Neutrophil (primary cell): Measurements from ENCODE around the gene EXOC6B.

Experiments
- H3K27ac ChIP-seq: fragments of 200-600 bp; sonication (generic); 2 replicates; pipeline ENCODE4 v1.5.1; 2016; ENCODE audit warnings: mild to moderate bottlenecking, moderate library complexity
- H3K27me3 ChIP-seq: fragments of 200-600 bp; sonication (generic); 2 replicates; pipeline ENCODE4 v1.6.0; 2016; ENCODE audit warnings: mild to moderate bottlenecking
- H3K36me3 ChIP-seq: fragments of 200-600 bp; sonication (generic); 2 replicates; pipeline ENCODE4 v1.5.1; 2017
- H3K4me1 ChIP-seq, 2 experiments: fragments of 200-600 bp in 1 of 2; sonication (generic) in 1 of 2; 1 replicate in 1 of 2; 2 replicates in 1 of 2; pipeline versions ENCODE4 v1.5.1 to v1.6.1; 2013 to 2016; ENCODE audit warnings: low read depth in 1 of 2, low read length in 1 of 2, mild to moderate bottlenecking in 1 of 2, moderate library complexity in 1 of 2; ENCODE audit not compliant: control insufficient read depth in 1 of 2, insufficient read depth in 1 of 2
- H3K4me3 ChIP-seq, 2 experiments: fragments of 200-600 bp in 1 of 2; sonication (generic) in 1 of 2; 1 replicate in 1 of 2; 2 replicates in 1 of 2; pipeline ENCODE4 v1.5.1; 2013 to 2016; ENCODE audit warnings: low read depth in 1 of 2, low read length in 1 of 2, mild to moderate bottlenecking in 1 of 2, moderate library complexity in 1 of 2
- H3K9me3 ChIP-seq: fragments of 200-600 bp; sonication (generic); 2 replicates; pipeline ENCODE4 v1.5.1; 2016
- TF ChIP-seq, protein P1 (sequence below): fragments of 200-600 bp; sonication (generic); IDR thresholded peaks from 2 replicates; pipeline ENCODE4 v1.5.1; 2016; ENCODE audit warnings: antibody characterized with exemption

Gene EXOC6B

DNA sequence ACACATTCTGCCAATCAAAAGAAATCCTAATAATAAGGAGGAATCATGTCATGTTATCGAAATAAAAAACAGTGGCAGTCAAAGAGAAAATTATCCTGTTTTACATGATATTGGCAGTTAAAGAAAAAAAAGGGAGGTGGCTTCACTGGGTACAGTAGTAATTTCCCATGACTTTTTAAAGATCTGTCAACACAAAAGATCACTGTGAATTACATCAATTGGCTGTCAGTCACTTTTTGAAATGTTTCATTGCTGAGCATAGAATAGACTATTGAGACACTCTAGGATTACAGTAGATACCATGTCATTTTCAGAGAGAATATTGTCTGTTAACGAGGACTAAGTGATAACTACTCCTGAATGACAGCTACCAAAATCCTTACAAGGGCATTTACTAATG lies 342.5 kb downstream of the EXOC6B start:
- Histone ChIP-seq H3K27me3 (no peaks in the 10 kb centered on the region), H3K4me1 (no peaks in the 10 kb centered on the region), H3K4me3 (no peak overlapping the region), H3K36me3 (no peaks in the 10 kb centered on the region), H3K9me3 (no peaks in the 10 kb centered on the region), H3K27ac (no peak overlapping the region)
- TF ChIP-seq, protein P1, sequence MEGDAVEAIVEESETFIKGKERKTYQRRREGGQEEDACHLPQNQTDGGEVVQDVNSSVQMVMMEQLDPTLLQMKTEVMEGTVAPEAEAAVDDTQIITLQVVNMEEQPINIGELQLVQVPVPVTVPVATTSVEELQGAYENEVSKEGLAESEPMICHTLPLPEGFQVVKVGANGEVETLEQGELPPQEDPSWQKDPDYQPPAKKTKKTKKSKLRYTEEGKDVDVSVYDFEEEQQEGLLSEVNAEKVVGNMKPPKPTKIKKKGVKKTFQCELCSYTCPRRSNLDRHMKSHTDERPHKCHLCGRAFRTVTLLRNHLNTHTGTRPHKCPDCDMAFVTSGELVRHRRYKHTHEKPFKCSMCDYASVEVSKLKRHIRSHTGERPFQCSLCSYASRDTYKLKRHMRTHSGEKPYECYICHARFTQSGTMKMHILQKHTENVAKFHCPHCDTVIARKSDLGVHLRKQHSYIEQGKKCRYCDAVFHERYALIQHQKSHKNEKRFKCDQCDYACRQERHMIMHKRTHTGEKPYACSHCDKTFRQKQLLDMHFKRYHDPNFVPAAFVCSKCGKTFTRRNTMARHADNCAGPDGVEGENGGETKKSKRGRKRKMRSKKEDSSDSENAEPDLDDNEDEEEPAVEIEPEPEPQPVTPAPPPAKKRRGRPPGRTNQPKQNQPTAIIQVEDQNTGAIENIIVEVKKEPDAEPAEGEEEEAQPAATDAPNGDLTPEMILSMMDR, result no peak

- Histone ChIP-seq H3K27me3 (no peaks in the 10 kb centered on the region), H3K4me3 (no peak overlapping the region), H3K9me3 (no peaks in the 10 kb centered on the region), H3K4me1 (no peaks in the 10 kb centered on the region), H3K27ac (no peak overlapping the region), H3K36me3 (no peaks in the 10 kb centered on the region)
- TF ChIP-seq, protein P1, result no peak
Measured at GRCh38 chr2:72475246-72475645, 350.6 kb downstream of the EXOC6B start.

- H3K27me3 ChIP-seq, result no peaks in the 10 kb centered on the region
- peaks cover 3% of the 10 kb centered on the region for H3K9me3 ChIP-seq
- no peak overlapping the region for H3K27ac ChIP-seq
- no peaks in the 10 kb centered on the region for H3K36me3 ChIP-seq
- TF ChIP-seq, protein P1, result no peak
- no peak overlapping the region for H3K4me3 ChIP-seq
- H3K4me1 ChIP-seq, result no peaks in the 10 kb centered on the region
Measured at GRCh38 chr2:72457801-72458516, 367.9 kb downstream of the EXOC6B start.

DNA sequence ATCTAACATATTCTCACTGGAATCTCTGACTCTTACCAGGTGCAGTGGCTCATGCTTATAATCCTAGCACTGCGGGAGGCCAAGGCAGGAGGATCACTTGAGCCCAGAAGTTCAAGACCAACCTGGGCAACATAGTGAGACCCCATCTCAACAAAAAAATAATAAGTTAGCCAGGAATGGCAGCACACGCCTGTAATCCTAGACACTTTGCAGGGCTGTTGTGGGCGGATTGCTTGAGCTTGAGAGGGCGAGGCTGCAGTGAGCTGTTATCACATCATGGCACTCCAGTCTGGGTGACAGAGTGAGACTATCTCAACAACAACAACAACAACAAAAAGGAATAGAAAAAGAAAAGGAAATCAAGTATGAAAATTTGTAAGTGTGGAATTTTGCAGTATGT lies 371.6 kb downstream of the EXOC6B start:
- no peak overlapping the region for H3K4me3 ChIP-seq
- no peaks in the 10 kb centered on the region for H3K4me1 ChIP-seq
- H3K9me3 ChIP-seq, result peaks cover 3% of the 10 kb centered on the region
- H3K27ac ChIP-seq, result no peak overlapping the region
- no peaks in the 10 kb centered on the region for H3K36me3 ChIP-seq
- H3K27me3 ChIP-seq, result no peaks in the 10 kb centered on the region
- TF ChIP-seq, protein P1, result no peak

GRCh38 chr2:72442270-72442669 lies 383.6 kb downstream of the EXOC6B start:
- H3K4me3 ChIP-seq, result no peak overlapping the region
- no peak overlapping the region for H3K27ac ChIP-seq
- no peaks in the 10 kb centered on the region for H3K36me3 ChIP-seq
- H3K27me3 ChIP-seq, result no peaks in the 10 kb centered on the region
- TF ChIP-seq, protein P1, result no peak
- no peaks in the 10 kb centered on the region for H3K4me1 ChIP-seq
- no peaks in the 10 kb centered on the region for H3K9me3 ChIP-seq
